Suprapubic skin (tissue), 4 donors: ENCODE results near the gene KLK11. TPM values are rescaled to one million over a fixed set of nuclear protein-coding genes. Genes with fewer than 3 reads are reported as not detected.
A peak's percentile ranks its signal among the peaks of the same experiment; 100 is the strongest.
"Not testable (repeated sequence)": the region's sequence is repeated elsewhere in the genome, so short reads cannot be mapped to it uniquely, and the experiment has no call there.

Experiments used
- DNase-seq, 2 donors: peaks; one replicate each; pipeline ENCODE4 v3.0.0-alpha.2; 2019; ENCODE audit warnings: low spot score in 2 of 2
- H3K27ac ChIP-seq: fragments of 200-600 bp; sonication (generic); one replicate; pipeline ENCODE4 v1.5.1; 2019
- H3K27me3 ChIP-seq: fragments of 200-600 bp; sonication (generic); one replicate; pipeline ENCODE4 v1.5.1; 2019
- H3K36me3 ChIP-seq: fragments of 200-600 bp; sonication (generic); one replicate; pipeline ENCODE4 v1.5.1; 2019
- H3K4me1 ChIP-seq: fragments of 200-600 bp; sonication (generic); one replicate; pipeline ENCODE4 v1.5.1; 2019
- H3K4me3 ChIP-seq: fragments of 200-600 bp; sonication (generic); one replicate; pipeline ENCODE4 v1.5.1; 2019; ENCODE audit warnings: mild to moderate bottlenecking
- H3K9me3 ChIP-seq: fragments of 200-600 bp; sonication (generic); one replicate; pipeline ENCODE4 v1.5.1; 2019
- CTCF ChIP-seq, 2 donors: fragments of 200-600 bp in 1 of 2; fragments of 450-650 bp in 1 of 2; sonication (generic) in 1 of 2; IDR thresholded peaks; one replicate each; pipeline ENCODE4 v1.5.1; 2016 to 2019; ENCODE audit warnings: antibody characterized with exemption in 2 of 2, mild to moderate bottlenecking in 1 of 2, moderate library complexity in 1 of 2
- EP300 ChIP-seq: sonication (generic); formaldehyde crosslinking; IDR thresholded peaks from one replicate; pipeline ENCODE4 v1.6.1; 2017; ENCODE audit warnings: antibody characterized with exemption
- POLR2A ChIP-seq, 2 donors: fragments of 450-650 bp; IDR thresholded peaks; one replicate each; pipeline ENCODE4 v1.6.1; 2017; ENCODE audit warnings: antibody characterized with exemption in 2 of 2, mild to moderate bottlenecking in 2 of 2, moderate library complexity in 2 of 2
- POLR2AphosphoS5 ChIP-seq, 3 donors: sonication (generic); formaldehyde crosslinking; IDR thresholded peaks; one replicate each; pipeline ENCODE4 v1.6.1; 2017; ENCODE audit warnings: antibody characterized with exemption in 3 of 3
- WGBS: methylation state at CpG from one replicate; pipeline ENCODE4 v1.1.5; 2018; 5-methylcytosine and 5-hydroxymethylcytosine counted together
- total RNA-seq, 4 donors: library from RNA; depleted of rRNA; stranded (reverse); fragments of >200 nt; gene quantifications; one replicate each; pipeline ENCODE4 v1.1.0, GENCODE V29; 2016

KLK11 gene
- total RNA-seq, 4 donors from 2014 or later, result 173 to 372 (median 269) TPM

GRCh38 chr19:50994129-50994528, 32.3 kb downstream of the KLK11 start:
- TF ChIP-seq POLR2AphosphoS5 (IDR thresholded peaks at IDR 0.05) (no peak), EP300 (no peak), CTCF (IDR thresholded peaks at IDR 0.05) (no peak), POLR2A (IDR thresholded peaks at IDR 0.05) (no peak)
- 79% methylated on average over 2 of the region's 2 CpGs for WGBS

GRCh38 chr19:50992666-50993035, 33.8 kb downstream of the KLK11 start:
- Histone ChIP-seq H3K27ac (no peak overlapping the region), H3K4me1 (no peaks in the 10 kb centered on the region), H3K4me3 (no peak overlapping the region), H3K36me3 (no peaks in the 10 kb centered on the region), H3K9me3 (no peaks in the 10 kb centered on the region), H3K27me3 (no peaks in the 10 kb centered on the region)
- 55% methylated on average over 2 of the region's 2 CpGs for WGBS
- no peak for DNase-seq
- TF ChIP-seq CTCF (IDR thresholded peaks at IDR 0.05) (no peak), EP300 (no peak), POLR2A (IDR thresholded peaks at IDR 0.05) (no peak), POLR2AphosphoS5 (IDR thresholded peaks at IDR 0.05) (no peak)

More at GRCh38 chr19:50994129-50994528, 32.3 kb downstream of the KLK11 start:
- Histone ChIP-seq H3K4me3 (no peak overlapping the region), H3K9me3 (no peaks in the 10 kb centered on the region), H3K36me3 (no peaks in the 10 kb centered on the region), H3K27me3 (peaks cover 4% of the 10 kb centered on the region), H3K27ac (no peak overlapping the region), H3K4me1 (no peaks in the 10 kb centered on the region)
- DNase-seq, result no peak

- DNase-seq, H3K4me1 ChIP-seq, H3K36me3 ChIP-seq, H3K9me3 ChIP-seq, H3K27ac ChIP-seq, H3K4me3 ChIP-seq: not testable (repeated sequence)
- 82% methylated on average over 14 of the region's 14 CpGs for WGBS
- peaks cover 38% of the 10 kb centered on the region for H3K27me3 ChIP-seq
Observed at GRCh38 chr19:50984416-50984815, 42.0 kb downstream of the KLK11 start.

GRCh38 chr19:50983625-50984292, 42.7 kb downstream of the KLK11 start, which contains the start of gene KLK7:
KLK7 (minus strand) TSS chr19:50983917; CDS start chr19:50982399, 1,518 bp downstream.
- Histone ChIP-seq H3K9me3 (no peaks in the 10 kb centered on the region), H3K4me1 (peaks cover 16% of the 10 kb centered on the region), H3K27ac (no peak within 1 kb of the TSS), H3K27me3 (peaks cover 42% of the 10 kb centered on the region), H3K36me3 (no peaks in the 10 kb centered on the region), H3K4me3 (peak within 1 kb of the TSS; percentile 18)
- DNase-seq, result no peak
- TF ChIP-seq POLR2AphosphoS5 (IDR thresholded peaks at IDR 0.05) (no peak), POLR2A (IDR thresholded peaks at IDR 0.05) (no peak), EP300 (no peak), CTCF (IDR thresholded peaks at IDR 0.05) (no peak)
- WGBS, result 11% methylated on average over 21 of the region's 28 CpGs

GRCh38 chr19:50982186-50982585, 44.2 kb downstream of the KLK11 start:
- Histone ChIP-seq H3K4me1 (peaks cover 19% of the 10 kb centered on the region), H3K9me3 (no peaks in the 10 kb centered on the region), H3K27me3 (peaks cover 47% of the 10 kb centered on the region), H3K4me3 (no peak overlapping the region), H3K36me3 (no peaks in the 10 kb centered on the region), H3K27ac (no peak overlapping the region)
- DNase-seq, result no peak
- 73% methylated on average over 4 of the region's 4 CpGs for WGBS
- TF ChIP-seq CTCF (IDR thresholded peaks at IDR 0.05), result no peak
- TF ChIP-seq POLR2AphosphoS5 (IDR thresholded peaks at IDR 0.05), result no peak
